HG03442 (cell line): ENCODE data around the gene INPP5A.

Experiments used
- ATAC-seq: cut with Tn5 transposase; IDR thresholded peaks from one replicate; pipeline ENCODE4 v1.9.1; 2021; ENCODE audit warnings: mild to moderate bottlenecking, moderate library complexity; ENCODE audit not compliant: unreplicated experiment

The INPP5A gene

DNA sequence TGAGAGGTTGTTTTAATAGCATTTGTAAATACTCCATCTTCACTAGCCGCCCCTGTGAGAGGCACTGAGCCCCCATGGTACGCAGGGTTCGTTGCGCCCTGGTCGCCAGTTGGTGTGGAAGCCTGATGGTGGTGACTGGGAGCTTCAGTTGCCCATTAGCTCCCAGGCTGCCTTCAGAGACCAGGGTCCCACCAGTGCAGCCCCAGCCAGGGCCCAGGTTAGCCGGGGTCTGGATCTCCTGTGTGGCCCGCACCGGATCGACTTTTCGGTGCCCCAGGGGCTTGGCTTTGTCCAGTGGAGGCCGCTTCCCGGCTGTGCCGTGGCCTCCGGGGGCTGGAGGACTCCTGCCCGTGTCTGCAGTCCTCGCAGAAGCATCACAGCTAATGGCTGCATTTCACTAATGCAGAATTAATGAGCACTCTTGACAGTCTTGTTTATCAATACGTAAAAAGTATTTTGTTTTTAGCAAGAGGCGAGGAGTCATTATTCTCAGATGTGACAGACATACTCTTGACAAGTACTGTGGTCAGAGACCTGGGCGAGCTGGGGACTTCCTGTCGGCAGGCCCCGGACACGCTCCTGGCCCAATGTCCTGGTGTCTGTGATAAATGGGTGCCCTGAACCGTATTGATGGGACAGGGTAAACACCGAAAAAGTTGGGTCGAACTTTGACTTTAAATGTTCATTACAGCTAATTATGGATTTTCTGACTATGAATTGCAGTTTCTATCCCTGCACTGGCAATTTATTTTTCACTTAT lies 148.5 kb downstream of the INPP5A start:
- no peak for ATAC-seq

DNA sequence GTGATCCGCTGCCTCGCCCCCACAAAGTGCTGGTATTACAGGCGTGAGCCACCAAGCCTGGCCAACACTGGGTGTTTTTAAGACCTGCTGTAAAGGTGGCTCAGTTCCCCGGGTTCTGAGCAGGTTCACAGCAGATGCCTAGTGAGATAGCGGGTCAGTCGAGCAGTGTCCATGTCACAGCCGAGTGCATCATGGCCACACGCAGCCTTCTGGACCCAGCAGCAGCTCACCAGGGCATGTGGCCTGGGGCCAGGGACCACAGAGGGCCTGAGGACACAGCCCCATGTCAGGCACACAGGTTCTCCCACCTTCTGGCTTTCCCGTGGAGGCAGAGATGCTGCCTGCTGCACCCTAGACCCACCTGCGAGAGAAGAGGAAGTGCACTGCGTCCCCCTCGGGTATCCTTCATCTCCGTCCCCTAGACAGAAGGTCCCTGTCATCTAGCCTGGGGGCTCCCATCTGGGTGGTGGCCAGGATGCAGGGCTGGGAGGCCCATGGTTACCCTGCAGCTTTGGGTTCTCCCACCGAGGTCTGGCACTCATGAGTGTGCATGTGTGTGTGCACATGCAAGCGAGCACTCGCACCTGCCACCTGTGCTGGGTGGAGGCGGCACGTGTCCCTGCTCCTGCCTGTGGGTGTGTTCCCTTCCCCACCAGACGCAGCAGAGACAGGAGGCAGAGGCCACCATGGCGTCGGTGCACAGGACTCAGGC lies 149.8 kb downstream of the INPP5A start:
- ATAC-seq: no peak

GRCh38 chr10:132687893-132688579 lies 150.4 kb downstream of the INPP5A start:
- ATAC-seq: no peak

DNA sequence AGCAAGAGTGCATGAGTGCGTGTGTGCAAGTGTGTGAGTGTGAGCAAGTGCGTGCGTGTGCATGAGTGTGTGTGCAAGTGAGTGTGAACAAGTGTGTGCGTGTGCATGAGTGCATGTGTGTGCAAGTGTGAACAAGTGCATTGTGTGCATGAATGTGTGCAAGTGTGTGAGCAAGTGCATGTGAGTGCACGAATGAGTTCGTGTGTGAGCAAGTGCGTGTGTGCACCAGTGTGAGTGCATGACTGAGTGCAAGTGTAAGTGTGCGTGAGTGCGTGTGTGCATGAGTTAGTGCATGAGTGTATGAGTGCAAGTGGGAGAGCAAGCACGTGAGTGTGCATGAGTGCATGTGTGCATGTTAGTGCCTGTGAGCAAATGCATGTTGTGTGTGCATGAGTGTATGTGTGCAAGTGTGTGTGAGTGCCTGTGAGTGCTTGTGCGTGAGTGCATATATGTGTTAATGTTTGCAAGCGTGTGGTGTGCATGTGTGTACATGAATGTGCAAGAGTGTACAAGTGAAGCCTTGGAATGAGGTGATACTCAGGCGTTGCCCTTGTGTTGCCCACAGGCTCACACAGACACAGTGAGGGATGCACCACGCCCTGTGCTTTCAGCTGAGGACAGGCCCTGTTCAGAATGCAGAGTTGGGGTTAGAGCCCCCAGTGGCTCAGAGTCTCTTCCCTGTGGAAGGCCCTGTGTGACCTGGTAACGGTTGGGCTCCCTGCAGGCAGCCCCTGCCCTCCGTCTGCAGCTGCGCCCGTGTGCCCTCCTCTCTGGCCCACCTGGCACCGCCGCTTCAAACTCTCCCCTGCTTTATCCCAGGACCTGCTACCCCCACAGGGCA lies 151.2 kb downstream of the INPP5A start:
- no peak for ATAC-seq

GRCh38 chr10:132689721-132690360 lies 152.3 kb downstream of the INPP5A start:
- no peak for ATAC-seq

DNA sequence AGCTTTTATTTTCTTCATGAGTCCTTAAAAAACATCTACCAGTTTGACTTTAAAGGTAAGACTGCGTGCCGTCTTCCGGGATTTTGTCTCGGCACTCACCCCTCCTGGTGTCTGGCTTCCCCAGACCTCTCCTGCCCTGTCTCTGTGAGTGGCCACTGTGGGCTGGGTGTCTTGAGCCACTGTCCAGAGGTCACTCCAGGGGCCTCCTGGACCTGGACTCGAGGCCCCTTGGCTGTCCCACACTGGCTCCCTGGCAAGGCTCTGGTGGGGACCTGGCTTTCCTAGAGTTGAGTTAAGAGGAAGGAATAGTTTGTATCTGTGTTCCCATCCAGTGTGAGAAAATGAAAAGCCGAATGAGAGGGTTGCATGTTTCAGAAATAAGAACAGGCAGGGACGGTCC lies 152.8 kb downstream of the INPP5A start:
- no peak for ATAC-seq

- ATAC-seq: no peak
Measured at GRCh38 chr10:132690821-132691610, 153.4 kb downstream of the INPP5A start.

GRCh38 chr10:132691711-132692153 lies 154.1 kb downstream of the INPP5A start:
- ATAC-seq: no peak

GRCh38 chr10:132692311-132692710 lies 154.7 kb downstream of the INPP5A start:
- no peak for ATAC-seq

DNA sequence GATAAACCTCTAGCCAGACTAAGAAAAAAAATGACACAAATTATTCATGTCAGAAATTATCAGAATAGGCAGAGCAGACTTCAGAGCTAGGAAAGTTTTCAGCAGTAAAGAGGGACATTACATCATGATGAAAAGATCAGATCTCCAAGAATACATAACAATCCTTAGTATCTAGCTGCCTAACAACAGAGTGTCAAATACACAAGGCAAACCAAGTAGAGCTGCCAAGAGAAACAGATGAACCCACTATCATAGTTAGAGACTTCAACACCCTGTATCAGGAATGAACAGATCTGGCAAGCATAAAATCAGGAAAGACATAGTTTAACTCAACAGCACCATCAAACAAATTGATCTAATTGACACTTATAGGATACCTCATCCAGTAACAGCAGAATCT lies 156.1 kb downstream of the INPP5A start:
- no peak for ATAC-seq

DNA sequence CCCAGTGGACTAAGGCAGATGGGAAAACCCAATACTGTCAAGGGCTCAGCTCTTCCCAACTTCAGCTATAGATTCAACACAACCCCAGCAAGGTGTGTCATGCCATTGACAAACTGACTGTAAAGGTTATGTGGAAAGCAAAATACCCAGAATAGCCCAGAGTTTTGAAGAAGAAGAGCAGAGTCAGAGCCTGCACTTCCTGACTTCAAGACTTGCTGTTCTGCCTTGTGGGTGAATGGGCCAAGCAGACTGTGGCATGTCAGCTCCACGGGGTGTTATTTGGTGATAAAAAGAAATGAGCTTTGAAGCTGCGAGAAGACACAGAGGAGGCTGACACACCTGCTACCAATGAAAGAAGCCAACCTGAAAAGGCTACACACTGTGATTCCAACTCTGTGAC lies 158.6 kb downstream of the INPP5A start:
- ATAC-seq: no peak

- ATAC-seq: no peak
Measured at GRCh38 chr10:132696728-132697577, 159.4 kb downstream of the INPP5A start.

DNA sequence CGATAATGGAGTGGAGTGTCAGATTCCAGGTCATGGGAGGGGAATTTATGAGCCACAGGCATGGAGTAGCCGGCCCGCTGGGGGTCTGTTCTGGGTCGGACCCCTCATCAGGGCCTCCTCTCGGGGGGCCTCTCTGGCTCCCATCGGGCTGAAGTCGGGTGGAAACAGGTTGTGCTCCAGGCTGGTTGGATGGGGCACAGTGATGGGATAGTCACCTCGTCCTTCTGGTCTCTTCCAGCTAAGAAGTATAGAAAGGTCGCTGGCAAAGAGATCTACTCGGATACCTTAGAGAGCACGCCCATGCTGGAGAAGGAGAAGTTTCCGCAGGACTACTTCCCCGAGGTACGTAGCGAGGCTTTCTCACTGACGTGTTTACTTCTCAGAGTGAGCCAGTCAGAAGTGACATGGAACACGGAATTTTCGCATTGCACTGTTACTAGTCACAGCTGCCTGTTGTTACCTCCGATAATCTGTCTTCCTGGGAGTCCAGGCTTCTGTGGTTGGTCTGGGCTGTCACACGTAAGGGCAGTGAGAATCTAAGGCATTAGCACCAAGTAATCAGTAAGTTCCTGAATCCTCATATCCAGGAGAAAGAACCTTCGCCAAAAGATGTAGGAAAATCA lies 160.1 kb downstream of the INPP5A start:
- no peak for ATAC-seq

- no peak for ATAC-seq
Measured at GRCh38 chr10:132698211-132698751, 160.7 kb downstream of the INPP5A start.

DNA sequence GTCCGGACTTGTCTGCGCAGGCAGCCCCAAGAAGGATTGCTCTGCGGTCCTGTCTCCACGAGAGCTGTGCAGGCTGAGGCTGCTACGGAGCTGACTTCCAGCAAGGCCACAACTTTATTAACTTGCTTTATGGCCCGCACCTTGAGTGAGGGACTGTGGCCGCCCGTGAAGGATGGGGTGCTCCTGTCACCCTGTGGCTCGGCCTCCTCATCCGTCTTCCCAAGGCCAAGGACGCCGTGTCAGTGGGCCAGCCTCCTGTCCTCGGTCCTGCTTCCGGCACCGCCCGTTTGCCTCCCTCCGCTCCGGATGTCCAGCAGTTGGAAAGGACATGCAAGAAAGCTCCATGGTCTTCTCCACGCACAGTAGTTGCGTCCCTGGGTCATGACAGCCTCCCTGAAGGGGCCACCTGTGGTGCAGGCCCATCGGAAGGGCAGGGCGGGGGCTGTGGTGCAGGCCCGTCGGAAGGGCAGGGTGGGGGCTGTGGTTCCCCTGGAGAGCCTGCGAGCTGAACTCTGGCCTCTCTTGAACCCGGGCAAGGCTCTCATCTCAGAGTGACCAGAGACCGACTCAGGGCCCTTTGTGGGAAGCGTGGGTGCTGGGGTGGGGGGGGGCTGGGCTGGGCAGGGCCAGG lies 161.3 kb downstream of the INPP5A start:
- no peak for ATAC-seq

DNA sequence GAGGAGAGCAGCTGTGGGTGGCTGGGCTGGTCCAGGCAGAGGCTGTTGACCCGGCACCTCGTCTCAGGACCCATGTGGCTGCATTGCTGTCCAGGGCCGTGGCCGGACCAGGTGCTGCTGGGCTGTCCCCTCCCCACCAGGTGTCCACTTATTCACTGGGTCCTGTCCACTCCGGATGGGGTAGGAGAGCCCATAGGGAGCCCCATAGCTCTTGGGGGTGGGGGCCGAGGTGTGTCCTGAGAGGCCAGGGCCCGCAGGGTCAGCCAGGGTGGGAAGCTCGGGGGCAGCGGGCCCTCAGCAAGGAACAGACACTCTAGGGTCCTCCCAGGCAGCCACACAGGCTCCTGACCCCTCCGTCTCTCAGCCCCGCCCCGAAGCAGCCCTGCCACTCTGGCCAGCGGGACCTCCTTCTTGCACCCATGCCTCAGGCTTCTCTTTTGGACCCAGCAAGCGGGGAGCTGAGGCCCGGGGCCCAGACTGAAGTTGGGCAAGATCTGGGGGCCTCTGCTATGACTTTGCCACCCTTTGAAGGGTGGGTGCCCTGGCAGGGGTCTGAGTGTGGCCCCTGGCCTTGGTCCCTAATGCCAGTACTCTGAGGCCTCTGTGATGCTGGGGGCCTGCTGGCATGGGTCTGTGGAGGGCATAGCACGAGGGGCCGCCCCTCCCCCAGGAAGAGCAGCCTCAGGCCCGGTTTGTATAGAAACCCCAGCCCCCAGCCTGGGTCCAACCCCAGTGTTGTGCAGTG lies 162.0 kb downstream of the INPP5A start:
- ATAC-seq: no peak
